Gastroesophageal sphincter (tissue), 4 donors: Measurements from ENCODE around the gene AAR2. TPM values are rescaled to one million over a fixed set of nuclear protein-coding genes. Genes with fewer than 3 reads are reported as not detected.

Source experiments
- ATAC-seq: fragments of 150-250 bp; one replicate; pipeline ENCODE4 v1.9.1; 2016; ENCODE audit warnings: mild to moderate bottlenecking, moderate library complexity
- H3K27ac ChIP-seq, 4 donors: fragments of 200-600 bp; sonication (generic) in 3 of 4; 1 replicate in 3 of 4; 2 replicates in 1 of 4; pipeline ENCODE4 v1.5.1; 2016 to 2019
- H3K27me3 ChIP-seq: fragments of 200-600 bp; sonication (generic); one replicate; pipeline ENCODE4 v1.5.1; 2019
- H3K36me3 ChIP-seq, 2 donors: fragments of 200-600 bp; sonication (generic); one replicate each; pipeline ENCODE4 v1.5.1; 2019; ENCODE audit warnings: control low read depth in 1 of 2
- H3K4me1 ChIP-seq, 3 donors: fragments of 200-600 bp; sonication (generic); 1 replicate in 2 of 3; 2 replicates in 1 of 3; pipeline ENCODE4 v1.5.1; 2016 to 2019; ENCODE audit warnings: control low read depth in 2 of 3
- H3K4me3 ChIP-seq, 2 donors: fragments of 200-600 bp; sonication (generic); one replicate each; pipeline ENCODE4 v1.5.1; 2019; ENCODE audit warnings: mild to moderate bottlenecking in 1 of 2, moderate library complexity in 1 of 2
- H3K9me3 ChIP-seq, 3 donors: fragments of 200-600 bp; sonication (generic); one replicate each; pipeline ENCODE4 v1.5.1; 2017 to 2019; ENCODE audit warnings: control low read depth in 2 of 3
- EP300 ChIP-seq: sonication (generic); formaldehyde crosslinking; IDR thresholded peaks from one replicate; pipeline ENCODE4 v1.6.1; 2017; ENCODE audit warnings: antibody characterized with exemption, mild to moderate bottlenecking
- POLR2A ChIP-seq, 2 donors: fragments of 450-650 bp; IDR thresholded peaks; one replicate each; pipeline ENCODE4 v1.6.1; 2017; ENCODE audit warnings: antibody characterized with exemption in 2 of 2, mild to moderate bottlenecking in 2 of 2, moderate library complexity in 1 of 2
- POLR2AphosphoS5 ChIP-seq: sonication (generic); formaldehyde crosslinking; IDR thresholded peaks from one replicate; pipeline ENCODE4 v1.6.1; 2017; ENCODE audit warnings: antibody characterized with exemption
- WGBS, 2 donors: methylation state at CpG; one replicate each; pipeline ENCODE4 v1.1.5; 2018; ENCODE audit warnings: low coverage in 1 of 2; 5-methylcytosine and 5-hydroxymethylcytosine counted together
- total RNA-seq, 4 donors: library from RNA; depleted of rRNA; stranded (reverse); fragments of >200 nt; gene quantifications; one replicate each; pipeline ENCODE4 v1.1.0, GENCODE V29; 2016
- TF ChIP-seq, protein P1 (sequence below), 4 experiments: fragments of 200-600 bp in 2 of 4; fragments of 450-650 bp in 2 of 4; sonication (generic) in 1 of 4; IDR thresholded peaks; one replicate each; pipeline ENCODE4 v1.5.1; 2017 to 2019; ENCODE audit warnings: antibody characterized with exemption in 4 of 4, mild to moderate bottlenecking in 2 of 4, moderate library complexity in 2 of 4

Gene AAR2
- total RNA-seq, 4 donors from 2014 or later, result 37.4 to 48.5 (median 38.9) TPM

DNA sequence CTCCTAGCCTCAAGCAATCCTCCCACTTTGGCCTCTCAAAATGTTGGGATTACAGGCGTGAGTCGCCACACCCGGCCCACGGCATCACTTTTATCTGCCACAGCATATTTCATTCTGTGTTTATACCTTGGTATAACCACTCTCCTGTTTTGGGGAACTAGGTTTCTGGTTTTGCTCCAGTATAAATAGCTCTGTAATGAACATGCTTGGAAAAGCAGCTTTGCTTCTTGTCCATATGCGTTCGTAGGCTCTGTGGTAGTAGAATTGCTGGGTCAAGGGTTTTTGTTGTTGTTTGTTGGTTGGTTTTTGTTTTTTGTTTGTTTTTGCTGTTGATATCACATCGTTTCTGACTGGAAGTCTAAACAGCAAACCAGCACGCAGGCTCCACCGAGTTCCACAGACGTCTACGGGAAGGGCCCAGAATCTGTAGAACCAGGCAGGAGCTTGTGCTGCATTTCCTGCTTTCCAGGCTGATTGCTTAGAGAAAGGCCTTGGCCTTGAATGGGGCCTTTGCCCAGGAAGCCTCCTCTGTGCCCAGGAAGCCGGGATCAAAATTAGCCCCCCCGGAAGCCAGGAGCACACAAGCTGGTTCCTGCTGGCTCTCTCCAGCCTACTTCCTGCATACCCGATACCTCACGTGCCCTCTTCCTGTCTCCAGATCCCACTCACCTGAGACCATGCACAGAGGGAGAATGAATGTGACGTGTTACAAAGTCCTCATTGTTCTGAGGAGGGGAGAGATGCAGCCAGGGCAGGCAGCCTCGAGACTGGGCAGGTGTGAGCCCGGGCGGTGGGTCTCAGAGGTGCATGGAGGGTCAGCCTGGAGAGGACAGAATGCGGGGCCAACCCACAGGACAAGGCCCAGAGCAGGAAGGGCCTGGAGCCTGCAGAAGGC, 34.7 kb downstream of the AAR2 start:
- no peaks in the 10 kb centered on the region for H3K4me1 ChIP-seq
- TF ChIP-seq, protein P1, sequence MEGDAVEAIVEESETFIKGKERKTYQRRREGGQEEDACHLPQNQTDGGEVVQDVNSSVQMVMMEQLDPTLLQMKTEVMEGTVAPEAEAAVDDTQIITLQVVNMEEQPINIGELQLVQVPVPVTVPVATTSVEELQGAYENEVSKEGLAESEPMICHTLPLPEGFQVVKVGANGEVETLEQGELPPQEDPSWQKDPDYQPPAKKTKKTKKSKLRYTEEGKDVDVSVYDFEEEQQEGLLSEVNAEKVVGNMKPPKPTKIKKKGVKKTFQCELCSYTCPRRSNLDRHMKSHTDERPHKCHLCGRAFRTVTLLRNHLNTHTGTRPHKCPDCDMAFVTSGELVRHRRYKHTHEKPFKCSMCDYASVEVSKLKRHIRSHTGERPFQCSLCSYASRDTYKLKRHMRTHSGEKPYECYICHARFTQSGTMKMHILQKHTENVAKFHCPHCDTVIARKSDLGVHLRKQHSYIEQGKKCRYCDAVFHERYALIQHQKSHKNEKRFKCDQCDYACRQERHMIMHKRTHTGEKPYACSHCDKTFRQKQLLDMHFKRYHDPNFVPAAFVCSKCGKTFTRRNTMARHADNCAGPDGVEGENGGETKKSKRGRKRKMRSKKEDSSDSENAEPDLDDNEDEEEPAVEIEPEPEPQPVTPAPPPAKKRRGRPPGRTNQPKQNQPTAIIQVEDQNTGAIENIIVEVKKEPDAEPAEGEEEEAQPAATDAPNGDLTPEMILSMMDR (IDR thresholded peaks at IDR 0.05), result no peak
- TF ChIP-seq POLR2AphosphoS5, result no peak
- TF ChIP-seq POLR2A (IDR thresholded peaks at IDR 0.05), result no peak
- no peak for TF ChIP-seq EP300
- no peaks in the 10 kb centered on the region for H3K36me3 ChIP-seq
- no peak for ATAC-seq
- H3K27ac ChIP-seq, result no peak overlapping the region
- WGBS, 2 donors, result 76 to 86% methylated on average over 4 to 7 of the region's 20 CpGs
- H3K27me3 ChIP-seq, result peaks cover 34% of the 10 kb centered on the region
- H3K9me3 ChIP-seq, result no peaks in the 10 kb centered on the region
- no peak overlapping the region for H3K4me3 ChIP-seq

DNA sequence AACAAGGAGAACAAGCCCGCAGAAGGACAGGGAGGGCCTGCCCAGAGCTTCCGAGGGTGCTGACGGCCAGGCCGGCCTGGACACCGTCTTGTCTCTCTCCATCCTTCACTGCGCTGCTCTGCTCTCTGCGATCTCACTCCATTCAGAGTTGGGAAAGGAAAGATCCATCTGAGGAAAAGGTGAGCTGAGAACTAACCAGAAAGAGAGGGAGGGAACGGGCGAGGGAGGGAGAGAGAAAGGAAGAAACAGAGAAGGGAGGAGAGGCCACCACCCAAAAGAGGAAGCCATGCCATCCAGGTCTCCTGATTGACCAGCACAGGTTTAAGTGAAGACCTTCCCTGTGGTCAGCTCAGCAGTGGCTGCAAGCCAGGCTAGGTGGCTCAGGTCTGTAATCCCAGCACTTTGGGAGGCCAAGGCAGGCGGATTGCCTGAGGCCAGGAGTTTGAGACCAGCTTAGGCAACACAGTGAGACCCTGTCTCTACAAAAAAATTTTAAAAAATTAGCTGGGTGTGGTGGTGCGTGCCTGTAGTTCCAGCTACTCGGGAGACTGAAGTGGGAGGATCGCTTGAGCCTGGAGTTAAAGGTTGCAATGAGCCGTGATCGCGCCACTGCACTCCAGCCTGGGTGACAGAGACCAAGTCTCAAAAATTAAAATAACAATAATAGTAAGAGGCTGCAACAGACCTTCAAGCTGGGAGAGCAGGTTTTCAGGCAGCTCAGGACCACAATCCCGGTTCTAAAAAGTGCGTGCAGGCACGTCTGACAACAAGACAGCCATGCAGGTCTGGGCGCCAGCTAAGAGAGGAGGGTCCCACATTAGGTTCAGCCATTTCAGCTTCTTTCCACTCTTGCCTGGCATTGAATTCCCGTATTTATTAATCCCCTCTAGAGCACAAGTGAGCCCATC, 35.6 kb downstream of the AAR2 start:
- Histone ChIP-seq H3K4me3 (no peak overlapping the region), H3K9me3 (no peaks in the 10 kb centered on the region), H3K27ac (no peak overlapping the region), H3K27me3 (peaks cover 37% of the 10 kb centered on the region), H3K4me1 (no peaks in the 10 kb centered on the region), H3K36me3 (no peaks in the 10 kb centered on the region)
- ATAC-seq, result no peak
- TF ChIP-seq EP300 (no peak), POLR2A (IDR thresholded peaks at IDR 0.05) (no peak), POLR2AphosphoS5 (no peak)
- TF ChIP-seq, protein P1 (IDR thresholded peaks at IDR 0.05), result no peak
- WGBS, 2 donors, result 83 to 91% methylated on average over 7 to 11 of the region's 21 CpGs

DNA sequence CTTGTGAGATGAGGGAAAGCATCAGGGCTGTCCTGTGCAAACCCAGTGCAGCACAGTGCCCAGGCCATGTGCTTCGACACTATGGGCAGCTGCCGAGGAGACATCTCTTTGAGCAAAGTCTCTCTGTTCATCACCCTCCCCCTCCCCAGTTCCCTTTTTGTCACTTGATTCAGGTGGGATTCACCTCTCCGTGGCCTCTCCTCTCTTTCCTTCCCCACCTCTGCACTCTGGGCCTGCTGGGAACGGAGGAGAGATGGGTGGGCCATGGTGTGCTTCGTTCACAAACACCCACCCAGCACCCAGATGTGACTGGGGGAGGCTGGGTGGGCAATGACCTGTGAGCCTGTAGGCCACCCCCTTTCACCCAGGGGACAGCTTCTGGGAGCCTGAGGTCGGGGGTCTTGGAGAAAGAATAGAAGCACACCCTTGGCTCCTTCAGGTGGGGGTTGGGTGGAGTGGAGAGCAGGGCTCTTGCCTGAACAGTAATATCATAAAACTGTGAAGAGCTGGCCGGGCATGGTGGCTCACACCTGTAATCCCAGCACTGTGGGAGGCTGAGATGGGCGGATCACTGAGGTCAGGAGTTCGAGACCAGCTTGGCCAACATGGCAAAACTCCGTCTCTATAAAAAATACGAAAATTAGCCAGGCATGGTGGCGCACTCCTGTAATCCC, 36.4 kb downstream of the AAR2 start:
- no peaks in the 10 kb centered on the region for H3K36me3 ChIP-seq
- WGBS, 2 donors, result 88 to 95% methylated on average over 3 to 4 of the region's 12 CpGs
- H3K4me3 ChIP-seq, result no peak overlapping the region
- H3K4me1 ChIP-seq, result no peaks in the 10 kb centered on the region
- TF ChIP-seq, protein P1 (IDR thresholded peaks at IDR 0.05), result no peak
- TF ChIP-seq EP300 (no peak), POLR2A (IDR thresholded peaks at IDR 0.05) (no peak), POLR2AphosphoS5 (no peak)
- no peak for ATAC-seq
- H3K9me3 ChIP-seq, result no peaks in the 10 kb centered on the region
- peaks cover 44% of the 10 kb centered on the region for H3K27me3 ChIP-seq
- no peak overlapping the region for H3K27ac ChIP-seq

DNA sequence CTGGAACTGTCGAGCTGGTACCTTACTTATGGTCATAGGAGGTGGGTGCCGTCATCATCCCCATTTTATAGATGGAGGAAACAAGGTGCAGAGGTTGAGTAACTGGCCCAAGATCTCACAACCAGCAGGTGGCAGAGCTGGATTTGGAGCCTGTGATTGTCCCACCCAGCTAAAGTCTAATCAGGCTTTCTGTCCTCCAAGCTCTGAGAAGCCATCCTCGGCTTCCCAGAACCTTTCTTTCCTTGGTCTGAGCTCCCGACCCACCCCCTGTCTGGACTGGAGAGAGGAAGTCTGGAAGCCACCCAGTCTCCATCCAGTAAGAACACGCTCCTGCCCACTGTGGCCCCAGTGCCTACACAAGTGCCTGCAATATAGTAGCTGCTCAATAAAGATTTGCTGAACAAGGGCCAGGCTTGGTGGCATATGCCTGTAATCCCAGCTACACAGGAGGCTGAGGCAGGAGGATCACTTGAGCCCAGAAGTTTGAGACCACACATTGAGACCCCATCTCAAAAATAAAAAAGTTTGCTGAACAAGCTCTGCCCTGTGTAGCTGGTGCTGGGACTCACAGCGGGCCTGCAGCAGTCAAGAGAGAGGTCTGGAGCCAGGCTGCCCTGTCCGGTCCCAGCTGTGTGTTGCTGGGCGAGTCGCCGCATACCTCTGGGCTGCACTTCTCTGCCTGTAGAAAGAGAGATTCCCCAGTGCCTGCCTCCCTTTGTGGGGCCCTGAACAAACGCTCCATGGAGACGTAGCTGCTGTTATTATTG, 37.3 kb downstream of the AAR2 start:
- Histone ChIP-seq H3K27me3 (peaks cover 52% of the 10 kb centered on the region), H3K4me3 (no peak overlapping the region), H3K36me3 (no peaks in the 10 kb centered on the region), H3K27ac (no peak overlapping the region), H3K9me3 (no peaks in the 10 kb centered on the region), H3K4me1 (no peaks in the 10 kb centered on the region)
- TF ChIP-seq, protein P1 (IDR thresholded peaks at IDR 0.05), result peak in 1 of 4 experiments; percentile 32
- TF ChIP-seq POLR2A (IDR thresholded peaks at IDR 0.05), result no peak
- 45% methylated on average over 6 of the region's 12 CpGs; no CpG with 5 or more reads in 1 of the 2 donors for WGBS, 2 donors
- ATAC-seq, result no peak
